ENCODE results near the gene RNF208.

Gene RNF208

DNA sequence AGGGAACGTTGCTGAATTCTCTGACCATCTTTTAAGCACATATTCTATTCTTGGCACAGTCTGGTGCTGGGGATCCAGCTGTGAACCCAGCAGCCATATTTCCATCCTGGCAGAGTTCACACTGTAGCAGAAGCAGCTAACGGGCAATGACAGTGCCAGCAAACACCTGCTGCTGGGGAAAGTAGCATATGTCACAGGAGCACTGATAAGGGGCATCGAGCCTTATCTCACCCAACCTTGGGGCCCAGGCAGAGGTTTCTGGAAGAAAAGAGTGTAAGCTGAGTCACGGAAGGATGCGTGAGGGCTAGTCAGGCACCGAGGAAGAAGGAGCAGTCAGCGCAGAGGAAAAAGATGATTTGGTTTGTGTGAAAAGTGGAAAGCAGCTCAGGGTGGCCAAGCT, 15.4 kb downstream of the RNF208 start:
- peaks cover 6% of the 10 kb centered on the region for H3K4me1 ChIP-seq (ENCODE audit: control insufficient read depth, low read depth, low read length)
- no peaks in the 10 kb centered on the region for H3K27me3 ChIP-seq (ENCODE audit: control insufficient read depth, insufficient read depth, low read length)
- peak overlapping the region; percentile 95 for H3K4me3 ChIP-seq (ENCODE audit: low read length)
- H3K9me3 ChIP-seq (ENCODE audit: control insufficient read depth, low read depth, low read length): no peaks in the 10 kb centered on the region
- peaks cover 5% of the 10 kb centered on the region for H3K36me3 ChIP-seq (ENCODE audit: control insufficient read depth, low read depth, low read length)
- no peak overlapping the region for H3K27ac ChIP-seq (ENCODE audit: low read length)
- peak overlapping the region; percentile 83 for H3K9ac ChIP-seq (ENCODE audit: low read length)

DNA sequence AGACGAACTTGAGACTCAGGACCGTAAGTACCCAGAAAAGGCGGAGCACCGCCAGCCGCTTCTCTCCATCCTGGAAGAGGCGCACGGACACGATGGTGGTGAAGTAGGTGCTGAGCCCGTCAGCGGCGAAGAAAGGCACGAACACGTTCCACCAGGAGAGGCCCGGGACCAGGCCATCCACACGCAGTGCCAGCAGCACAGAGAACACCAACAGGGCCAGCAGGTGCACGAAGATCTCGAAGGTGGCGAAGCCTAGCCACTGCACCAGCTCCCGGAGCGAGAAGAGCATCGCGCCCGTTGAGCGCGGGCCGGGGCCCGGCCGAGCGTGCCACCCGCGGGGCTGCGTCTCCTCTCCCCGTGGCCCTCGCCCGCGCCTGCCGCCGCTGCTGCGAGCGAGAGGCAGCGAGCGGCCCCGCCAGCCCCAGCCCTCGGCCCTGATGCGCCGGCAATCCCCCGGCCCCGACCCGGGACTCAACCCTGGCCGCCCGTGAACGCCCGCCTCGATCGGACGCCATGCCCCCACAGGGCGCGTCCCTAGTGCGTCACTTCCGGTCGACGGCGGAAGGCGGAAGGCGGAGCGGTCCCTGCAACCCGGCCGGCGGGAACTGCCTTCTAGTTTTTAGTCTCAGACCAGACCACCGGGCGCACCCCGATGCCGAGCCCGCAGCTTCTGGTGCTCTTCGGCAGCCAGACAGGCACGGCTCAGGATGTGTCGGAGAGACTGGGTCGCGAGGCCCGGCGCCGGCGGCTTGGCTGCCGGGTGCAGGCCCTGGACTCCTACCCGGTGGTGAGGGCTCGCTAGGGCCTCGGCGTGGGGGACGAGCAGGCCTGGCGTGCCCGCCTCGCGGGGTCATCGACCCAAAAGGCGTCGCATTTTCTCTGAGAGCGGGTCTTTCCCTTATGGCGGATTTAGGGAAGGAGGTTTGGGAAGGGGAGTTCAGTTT, 16.6 kb downstream of the RNF208 start, which contains the start of the genes NDOR1 and TMEM203:
Gene NDOR1, plus strand, starts transcription at position 575 of the 944 bp plus-strand sequence. Its CDS starts 78 bp downstream, at position 653.
Gene TMEM203, minus strand, starts transcription at position 523 of the 944 bp plus-strand sequence. Its CDS starts 234 bp downstream, at position 289.
- peaks cover 9% of the 10 kb centered on the region for H3K4me1 ChIP-seq (ENCODE audit: control insufficient read depth, low read depth, low read length)
- peaks cover 5% of the 10 kb centered on the region for H3K36me3 ChIP-seq (ENCODE audit: control insufficient read depth, low read depth, low read length)
- no peak within 1 kb of the TSS for H3K27ac ChIP-seq (ENCODE audit: low read length)
- H3K4me3 ChIP-seq (ENCODE audit: low read length): peak within 1 kb of the TSS; percentile 95
- no peaks in the 10 kb centered on the region for H3K9me3 ChIP-seq (ENCODE audit: control insufficient read depth, low read depth, low read length)
- no peaks in the 10 kb centered on the region for H3K27me3 ChIP-seq (ENCODE audit: control insufficient read depth, insufficient read depth, low read length)
- H3K9ac ChIP-seq (ENCODE audit: low read length): peak within 1 kb of the TSS; percentile 83

DNA sequence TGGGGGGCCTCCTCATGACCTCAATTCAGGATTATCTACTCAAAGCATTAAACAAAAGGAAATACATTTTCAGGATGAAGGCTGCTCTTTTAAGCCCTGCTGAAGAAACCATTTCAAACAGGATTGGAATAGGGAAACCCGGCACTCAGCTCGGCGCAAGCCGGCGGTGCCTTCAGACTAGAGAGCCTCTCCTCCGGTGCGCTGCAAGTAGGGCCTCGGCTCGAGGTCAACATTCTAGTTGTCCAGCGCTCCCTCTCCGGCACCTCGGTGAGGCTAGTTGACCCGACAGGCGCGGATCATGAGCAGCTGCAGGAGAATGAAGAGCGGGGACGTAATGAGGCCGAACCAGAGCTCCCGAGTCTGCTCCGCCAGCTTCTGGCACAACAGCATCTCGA, 17.3 kb downstream of the RNF208 start:
- no peak overlapping the region for H3K27ac ChIP-seq (ENCODE audit: low read length)
- peak overlapping the region; percentile 83 for H3K9ac ChIP-seq (ENCODE audit: low read length)
- H3K27me3 ChIP-seq (ENCODE audit: control insufficient read depth, insufficient read depth, low read length): no peaks in the 10 kb centered on the region
- H3K4me1 ChIP-seq (ENCODE audit: control insufficient read depth, low read depth, low read length): peaks cover 9% of the 10 kb centered on the region
- peak overlapping the region; percentile 95 for H3K4me3 ChIP-seq (ENCODE audit: low read length)
- H3K36me3 ChIP-seq (ENCODE audit: control insufficient read depth, low read depth, low read length): no peaks in the 10 kb centered on the region
- H3K9me3 ChIP-seq (ENCODE audit: control insufficient read depth, low read depth, low read length): no peaks in the 10 kb centered on the region

DNA sequence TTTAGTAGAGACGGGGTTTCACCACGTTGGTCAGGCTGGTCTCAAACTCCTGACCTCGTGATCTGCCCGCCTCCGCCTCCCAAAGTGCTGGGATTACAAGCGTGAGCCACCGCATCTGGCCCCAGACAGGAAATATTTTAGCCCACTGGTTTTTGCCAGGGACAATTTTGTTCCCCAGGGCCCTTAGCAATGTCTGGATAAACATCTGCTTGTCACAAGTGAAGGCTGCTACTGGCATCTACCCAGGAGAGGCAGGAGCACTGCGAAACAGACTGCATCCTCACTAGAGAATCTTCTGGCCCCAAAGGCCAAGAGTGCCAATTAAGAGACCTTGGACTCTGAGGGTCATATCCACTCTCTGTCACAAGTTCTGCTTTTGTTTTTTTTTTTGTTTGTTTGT, 19.1 kb downstream of the RNF208 start:
- H3K36me3 ChIP-seq (ENCODE audit: control insufficient read depth, low read depth, low read length): no peaks in the 10 kb centered on the region
- H3K27me3 ChIP-seq (ENCODE audit: control insufficient read depth, insufficient read depth, low read length): no peaks in the 10 kb centered on the region
- no peak overlapping the region for H3K27ac ChIP-seq (ENCODE audit: low read length)
- peaks cover 9% of the 10 kb centered on the region for H3K4me1 ChIP-seq (ENCODE audit: control insufficient read depth, low read depth, low read length)
- no peak overlapping the region for H3K9ac ChIP-seq (ENCODE audit: low read length)
- H3K9me3 ChIP-seq (ENCODE audit: control insufficient read depth, low read depth, low read length): no peaks in the 10 kb centered on the region
- H3K4me3 ChIP-seq (ENCODE audit: low read length): no peak overlapping the region

DNA sequence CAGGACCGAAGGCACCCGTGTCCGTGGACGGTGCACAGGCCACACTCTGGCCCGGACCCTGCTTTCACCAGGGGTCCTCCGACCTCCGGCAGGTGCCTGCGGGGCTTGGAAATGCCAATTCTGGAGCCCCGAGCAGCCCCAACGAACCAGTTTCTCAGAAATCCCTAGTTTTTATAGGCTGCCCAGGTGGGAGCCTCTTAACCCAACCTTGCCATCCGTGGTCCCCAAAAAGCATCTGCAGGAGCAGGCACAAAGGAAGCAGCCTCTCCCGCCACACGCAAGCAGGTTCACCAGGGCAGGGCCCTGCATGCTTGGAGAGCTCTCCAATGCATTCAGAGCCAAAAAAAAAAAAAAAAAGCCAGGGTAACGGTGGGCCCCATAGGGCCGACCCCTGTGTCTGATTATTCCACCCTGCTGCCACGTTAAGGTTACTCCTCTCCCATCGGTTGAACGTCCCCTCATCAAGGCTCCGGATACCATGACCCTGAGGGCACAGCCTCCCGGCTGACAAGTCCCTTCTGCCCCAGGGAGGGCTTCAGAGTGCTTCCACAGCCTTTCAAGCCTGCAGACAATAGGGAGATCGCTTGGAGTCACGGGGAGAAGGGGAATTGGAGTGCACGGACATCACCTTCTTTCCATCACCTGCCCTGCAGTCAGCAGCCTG, 20.7 kb downstream of the RNF208 start:
- Histone ChIP-seq H3K9me3 (ENCODE audit: control insufficient read depth, low read depth, low read length) (no peaks in the 10 kb centered on the region), H3K4me3 (ENCODE audit: low read length) (peak overlapping the region; percentile 69), H3K27ac (ENCODE audit: low read length) (peak overlapping the region; percentile 13), H3K9ac (ENCODE audit: low read length) (peak overlapping the region; percentile 65), H3K36me3 (ENCODE audit: control insufficient read depth, low read depth, low read length) (no peaks in the 10 kb centered on the region), H3K27me3 (ENCODE audit: control insufficient read depth, insufficient read depth, low read length) (no peaks in the 10 kb centered on the region), H3K4me1 (ENCODE audit: control insufficient read depth, low read depth, low read length) (peaks cover 6% of the 10 kb centered on the region)

DNA sequence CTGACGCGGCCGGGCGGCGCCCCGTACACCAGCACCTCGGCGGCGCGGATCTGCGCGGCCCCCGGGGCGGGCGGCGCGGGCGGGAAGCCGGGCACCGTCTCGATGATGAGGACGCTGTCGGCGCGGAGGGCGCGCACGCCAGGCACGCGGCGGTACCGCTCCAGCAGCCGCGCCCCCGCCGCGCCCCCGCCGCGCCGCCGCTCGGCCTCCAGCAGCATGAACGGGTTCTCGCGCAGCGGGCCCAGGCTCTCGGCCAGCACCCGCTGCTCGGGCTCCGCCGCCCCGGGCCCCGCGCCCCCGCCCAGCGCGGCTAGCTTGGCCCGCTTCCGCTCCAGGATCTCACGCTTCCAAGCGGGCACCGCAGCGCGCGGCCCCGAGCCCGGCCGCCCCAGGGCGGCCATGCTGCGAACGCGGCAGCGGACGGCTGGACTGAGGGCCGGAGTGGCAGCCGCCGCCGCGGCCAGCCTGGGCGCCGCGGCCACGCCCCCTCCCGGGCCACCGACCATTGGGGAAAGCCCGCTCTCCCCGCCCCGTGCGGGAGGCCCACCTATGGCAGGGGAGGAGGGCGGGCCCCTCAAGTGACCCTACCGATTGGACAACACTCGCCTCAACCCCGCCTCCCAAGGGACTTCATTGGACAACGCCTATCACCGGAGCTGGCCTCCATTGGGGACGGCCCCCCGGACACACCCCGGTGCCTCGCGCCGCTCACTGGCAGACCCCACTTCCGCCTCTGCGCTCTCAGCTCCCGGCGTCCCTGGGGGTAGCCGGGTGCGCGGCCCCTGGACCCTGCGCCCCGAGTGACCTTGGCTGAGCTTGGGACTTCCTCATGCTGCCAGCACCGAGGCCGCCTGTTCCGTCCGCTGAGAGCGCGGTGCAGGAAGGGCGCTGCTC, 21.5 kb downstream of the RNF208 start, which contains the start of gene TPRN:
Gene TPRN, minus strand, starts transcription at position 431 of the 894 bp plus-strand sequence. Its CDS starts 30 bp downstream, at position 401.
- peak within 1 kb of the TSS; percentile 65 for H3K9ac ChIP-seq (ENCODE audit: low read length)
- no peaks in the 10 kb centered on the region for H3K36me3 ChIP-seq (ENCODE audit: control insufficient read depth, low read depth, low read length)
- no peaks in the 10 kb centered on the region for H3K27me3 ChIP-seq (ENCODE audit: control insufficient read depth, insufficient read depth, low read length)
- H3K9me3 ChIP-seq (ENCODE audit: control insufficient read depth, low read depth, low read length): no peaks in the 10 kb centered on the region
- peak within 1 kb of the TSS; percentile 13 for H3K27ac ChIP-seq (ENCODE audit: low read length)
- H3K4me1 ChIP-seq (ENCODE audit: control insufficient read depth, low read depth, low read length): peaks cover 5% of the 10 kb centered on the region
- peak within 1 kb of the TSS; percentile 69 for H3K4me3 ChIP-seq (ENCODE audit: low read length)

DNA sequence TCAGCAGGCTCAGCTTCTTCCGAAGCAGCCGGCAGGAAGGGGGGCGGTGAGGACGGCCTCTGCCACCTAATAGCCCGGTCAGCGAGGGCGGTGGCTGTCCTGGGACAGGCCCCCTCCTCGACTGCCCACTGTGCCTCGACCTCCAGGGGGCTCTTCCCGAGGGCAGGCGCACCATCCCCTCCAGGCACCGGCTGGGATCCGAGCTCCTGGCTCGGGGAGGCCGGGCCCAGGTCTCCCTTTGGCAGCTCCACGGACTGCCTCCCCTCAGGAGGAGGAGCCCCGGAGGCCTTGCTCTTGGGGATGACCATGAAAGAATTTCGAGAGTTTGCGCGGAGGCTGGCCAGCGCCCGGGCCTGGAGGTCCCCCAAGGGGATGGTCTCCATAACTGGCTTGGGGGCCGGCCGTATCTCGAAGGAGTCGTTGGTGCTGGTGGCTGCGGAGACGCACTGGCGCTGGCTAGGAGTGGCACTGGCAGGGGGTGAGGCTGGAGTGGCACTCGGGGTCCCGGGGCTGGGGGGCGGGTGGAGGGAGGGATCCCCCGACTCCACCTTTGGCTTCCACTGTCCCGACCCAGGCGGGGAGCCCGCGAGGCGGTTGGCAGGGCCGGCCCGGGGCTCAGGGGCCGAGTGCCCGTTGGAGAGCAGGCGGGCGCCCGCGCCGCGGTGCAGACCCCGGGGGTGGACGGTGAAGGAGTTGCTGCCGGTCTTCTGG, 22.5 kb downstream of the RNF208 start:
- Histone ChIP-seq H3K27ac (ENCODE audit: low read length) (no peak overlapping the region), H3K36me3 (ENCODE audit: control insufficient read depth, low read depth, low read length) (no peaks in the 10 kb centered on the region), H3K9ac (ENCODE audit: low read length) (no peak overlapping the region), H3K4me3 (ENCODE audit: low read length) (peak overlapping the region; percentile 37), H3K4me1 (ENCODE audit: control insufficient read depth, low read depth, low read length) (peaks cover 5% of the 10 kb centered on the region), H3K27me3 (ENCODE audit: control insufficient read depth, insufficient read depth, low read length) (no peaks in the 10 kb centered on the region), H3K9me3 (ENCODE audit: control insufficient read depth, low read depth, low read length) (no peaks in the 10 kb centered on the region)

DNA sequence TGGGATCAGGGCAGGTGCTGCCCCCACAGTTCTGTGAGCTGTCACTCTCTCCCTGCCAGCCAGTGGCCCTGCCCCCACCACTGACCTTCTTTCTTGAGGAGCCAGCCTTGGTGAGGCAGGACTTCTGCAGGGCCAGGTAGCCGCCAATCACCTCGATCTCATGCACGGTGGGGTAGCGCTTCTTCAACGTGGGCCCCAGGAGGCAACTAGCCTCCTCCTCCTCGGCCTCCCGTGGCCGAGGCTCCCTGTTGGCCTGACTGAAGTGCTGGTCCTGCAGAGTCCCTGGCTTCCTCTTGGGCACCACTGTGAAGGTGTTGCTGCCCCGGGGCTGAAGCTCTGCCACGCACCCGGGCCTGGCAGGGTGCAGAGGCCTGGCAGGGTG, 23.1 kb downstream of the RNF208 start:
- Histone ChIP-seq H3K9ac (ENCODE audit: low read length) (no peak overlapping the region), H3K4me3 (ENCODE audit: low read length) (no peak overlapping the region)

DNA sequence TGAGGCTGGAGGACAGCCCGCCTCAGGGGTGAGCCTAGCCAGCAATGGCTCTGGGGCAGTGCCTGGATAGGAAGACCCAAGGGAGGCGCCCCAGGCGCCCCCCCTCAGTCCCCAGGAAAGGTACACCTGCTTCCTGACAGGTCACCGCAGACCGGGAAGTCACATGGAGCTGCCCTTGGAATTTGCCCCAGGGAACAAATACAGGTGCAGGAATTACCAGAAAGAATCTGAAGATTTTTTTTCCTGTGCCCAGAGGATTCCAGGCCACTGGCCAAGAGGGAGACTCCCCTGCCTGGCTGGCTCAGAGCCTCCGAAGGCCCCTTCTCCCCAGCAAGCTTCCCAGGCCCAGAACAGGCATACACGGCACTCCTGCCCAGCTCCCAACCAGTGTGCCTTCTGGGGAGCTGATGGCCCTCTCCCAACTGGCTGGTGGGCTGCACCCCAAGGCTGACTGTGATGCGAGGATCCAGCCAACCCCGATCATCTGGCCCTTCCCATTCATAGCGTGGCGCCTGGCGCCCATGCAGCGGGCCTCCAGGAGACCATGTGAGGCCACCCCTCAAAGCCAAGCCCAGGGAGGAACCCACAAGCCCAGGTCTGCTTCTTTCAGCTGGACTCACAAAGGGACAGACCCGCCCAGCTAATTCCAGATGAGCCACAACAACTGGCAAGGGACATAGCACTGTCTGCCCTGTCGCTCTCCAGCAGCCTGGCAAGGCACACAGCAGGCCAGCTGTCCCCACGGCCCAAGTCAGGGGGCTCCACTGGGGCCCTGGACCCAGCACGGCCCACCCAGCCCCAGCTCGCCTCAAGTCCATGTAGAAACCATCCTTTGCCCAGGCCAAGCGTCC, 23.8 kb downstream of the RNF208 start:
- Histone ChIP-seq H3K9ac (ENCODE audit: low read length) (no peak overlapping the region), H3K27me3 (ENCODE audit: control insufficient read depth, insufficient read depth, low read length) (no peaks in the 10 kb centered on the region), H3K4me3 (ENCODE audit: low read length) (no peak overlapping the region), H3K4me1 (ENCODE audit: control insufficient read depth, low read depth, low read length) (peaks cover 5% of the 10 kb centered on the region), H3K27ac (ENCODE audit: low read length) (no peak overlapping the region), H3K36me3 (ENCODE audit: control insufficient read depth, low read depth, low read length) (no peaks in the 10 kb centered on the region), H3K9me3 (ENCODE audit: control insufficient read depth, low read depth, low read length) (no peaks in the 10 kb centered on the region)

More for the DNA sequence above, 23.1 kb downstream of the RNF208 start:
- H3K27ac ChIP-seq (ENCODE audit: low read length): no peak overlapping the region
- no peaks in the 10 kb centered on the region for H3K9me3 ChIP-seq (ENCODE audit: control insufficient read depth, low read depth, low read length)
- H3K36me3 ChIP-seq (ENCODE audit: control insufficient read depth, low read depth, low read length): no peaks in the 10 kb centered on the region
- H3K4me1 ChIP-seq (ENCODE audit: control insufficient read depth, low read depth, low read length): peaks cover 5% of the 10 kb centered on the region
- no peaks in the 10 kb centered on the region for H3K27me3 ChIP-seq (ENCODE audit: control insufficient read depth, insufficient read depth, low read length)
